Panc1 (cell line): Measurements from ENCODE around the gene COG3. TPM values are rescaled to one million over a fixed set of nuclear protein-coding genes. Genes with fewer than 3 reads are reported as not detected.

Source experiments
- ATAC-seq: fragments of 200-7000 bp; cut with Tn5 transposase; 2 replicates; pipeline ENCODE4 v1.9.1; 2020; ENCODE audit warnings: mild to moderate bottlenecking, moderate library complexity
- BruUV-seq: library from RNA; stranded (reverse); fragments of 400-500 nt; replicated peaks from 2 replicates; lab custom pipeline; 2021; lab: Mats Ljungman, UMichigan
- CTCF ChIA-PET: fragments of 300-600 bp; sonication (Branson Sonifier 250); formaldehyde crosslinking; loops from one replicate; lab custom pipeline; 2022; ENCODE audit warnings: antibody characterized with exemption; lab: Charles Lee
- POLR2A ChIA-PET: fragments of 300-600 bp; sonication (Branson Sonifier 250); formaldehyde crosslinking; loops from one replicate; lab custom pipeline; 2022; ENCODE audit warnings: antibody characterized with exemption; lab: Charles Lee
- DNase-seq: peaks from one replicate; pipeline ENCODE4 v3.0.0-alpha.2; 2010; ENCODE audit warnings: low read depth, low spot score
- H3K27ac ChIP-seq: 2 replicates; pipeline ENCODE4 v1.5.1; 2011; ENCODE audit warnings: mild to moderate bottlenecking, low read length, inconsistent platforms
- H3K27me3 ChIP-seq: fragments of 200-500 bp; sonication (Bioruptor generic); 2 replicates; pipeline ENCODE4 v1.6.0; 2014; ENCODE audit warnings: low read length, inconsistent platforms; ENCODE audit not compliant: control insufficient read depth, insufficient read depth
- H3K36me3 ChIP-seq: fragments of 200-500 bp; sonication (Bioruptor generic); 2 replicates; pipeline ENCODE4 v1.5.1; 2014; ENCODE audit warnings: inconsistent platforms, mild to moderate bottlenecking, low read length, moderate library complexity; ENCODE audit not compliant: control insufficient read depth, insufficient read depth
- H3K4me1 ChIP-seq: 2 replicates; pipeline ENCODE4 v1.5.1; 2011; ENCODE audit warnings: inconsistent platforms, mild to moderate bottlenecking, low read length, moderate library complexity; ENCODE audit not compliant: control insufficient read depth, insufficient read depth
- H3K4me3 ChIP-seq, 2 experiments: 2 replicates each; pipeline ENCODE4 v1.5.1; 2011 to 2012; ENCODE audit warnings: low read depth in 2 of 2, low read length in 2 of 2, mild to moderate bottlenecking in 2 of 2, inconsistent platforms in 1 of 2, moderate library complexity in 1 of 2
- H3K9me3 ChIP-seq: fragments of 200-500 bp; sonication (Bioruptor generic); 2 replicates; pipeline ENCODE4 v1.5.1; 2014; ENCODE audit warnings: low read depth, mild to moderate bottlenecking, inconsistent platforms, low read length, moderate library complexity; ENCODE audit not compliant: control insufficient read depth, insufficient read depth
- POLR2AphosphoS5 ChIP-seq: IDR thresholded peaks from 2 replicates; pipeline ENCODE4 v1.6.1; 2012; ENCODE audit warnings: mild to moderate bottlenecking, low read depth, low read length, moderate library complexity
- SIN3A ChIP-seq: IDR thresholded peaks from 2 replicates; pipeline ENCODE4 v1.6.1; 2012; ENCODE audit warnings: low read depth, mild to moderate bottlenecking, low read length, moderate library complexity, borderline replicate concordance; ENCODE audit not compliant: insufficient read depth
- TCF7L2 ChIP-seq: IDR thresholded peaks from 2 replicates; pipeline ENCODE4 v1.6.1; 2011; ENCODE audit warnings: mild to moderate bottlenecking, low read depth, low read length, inconsistent platforms
- in situ Hi-C: cut with HindIII; loops from 2 replicates; pipeline ENCODE4 v1.10.0; 2016; ENCODE audit warnings: low sequenced_read_pairs, low pct_unique_long_range_greater_than_20kb
- intact Hi-C: fragments of 100-400 bp; cut with micrococcal nuclease; formaldehyde crosslinking; loops from one replicate; pipeline ENCODE4 v1.10.0; 2022; ENCODE audit not compliant: unreplicated experiment
- total RNA-seq: library from RNA; stranded (reverse); gene quantifications from one replicate; pipeline ENCODE4 v1.2.1, GENCODE V29; 2021; ENCODE audit not compliant: unreplicated experiment
- TF ChIP-seq, protein P1 (sequence below), 2 experiments: IDR thresholded peaks; 2 replicates each; pipeline ENCODE4 v1.6.1; 2011 to 2012; ENCODE audit warnings: low read depth in 2 of 2, control low read depth in 1 of 2, low read length in 1 of 2, mild to moderate bottlenecking in 1 of 2, moderate library complexity in 1 of 2; ENCODE audit not compliant: insufficient read depth in 1 of 2
- TF ChIP-seq, protein P2 (sequence below): fragments of 450-650 bp; IDR thresholded peaks from 2 replicates; pipeline ENCODE4 v1.5.1; 2017; ENCODE audit warnings: mild to moderate bottlenecking

The COG3 gene
- total RNA-seq, 1 experiment from 2014 or later = 13.6 TPM

DNA sequence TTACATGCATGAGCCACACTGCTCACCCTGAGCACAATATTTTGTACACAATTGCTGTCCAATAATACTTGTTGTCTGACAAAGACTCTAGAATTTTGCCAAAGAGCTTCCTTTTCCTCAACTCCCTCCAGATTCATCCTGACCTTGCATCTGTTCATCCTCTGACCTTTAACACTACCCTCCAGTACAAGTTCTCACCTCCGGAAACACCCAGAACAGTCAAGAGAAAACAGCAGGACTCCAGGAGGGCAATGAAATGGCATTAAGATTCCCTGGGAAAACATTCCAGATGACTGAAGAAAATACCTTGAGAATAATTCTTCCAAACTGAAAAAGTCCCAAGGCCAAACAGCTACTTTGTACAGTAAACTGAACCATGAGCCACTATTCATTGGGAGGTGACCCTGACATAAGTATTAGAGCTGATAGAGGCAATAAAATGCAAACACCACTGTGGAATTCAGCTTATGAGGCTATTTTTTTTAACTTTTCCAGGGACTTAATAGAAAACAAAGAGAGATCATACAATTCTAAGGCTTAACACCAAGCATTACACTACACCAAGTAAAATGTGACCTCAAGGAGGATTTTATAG, 15.7 kb upstream of the COG3 start:
- no peaks in the 10 kb centered on the region for H3K27me3 ChIP-seq
- H3K36me3 ChIP-seq = no peaks in the 10 kb centered on the region
- intact Hi-C loops (no loop called here), in situ Hi-C loops (no loop called here)
- no peaks in the 10 kb centered on the region for H3K4me1 ChIP-seq
- H3K4me3 ChIP-seq = no peak overlapping the region
- H3K27ac ChIP-seq = no peak overlapping the region
- TF ChIP-seq, protein P1, sequence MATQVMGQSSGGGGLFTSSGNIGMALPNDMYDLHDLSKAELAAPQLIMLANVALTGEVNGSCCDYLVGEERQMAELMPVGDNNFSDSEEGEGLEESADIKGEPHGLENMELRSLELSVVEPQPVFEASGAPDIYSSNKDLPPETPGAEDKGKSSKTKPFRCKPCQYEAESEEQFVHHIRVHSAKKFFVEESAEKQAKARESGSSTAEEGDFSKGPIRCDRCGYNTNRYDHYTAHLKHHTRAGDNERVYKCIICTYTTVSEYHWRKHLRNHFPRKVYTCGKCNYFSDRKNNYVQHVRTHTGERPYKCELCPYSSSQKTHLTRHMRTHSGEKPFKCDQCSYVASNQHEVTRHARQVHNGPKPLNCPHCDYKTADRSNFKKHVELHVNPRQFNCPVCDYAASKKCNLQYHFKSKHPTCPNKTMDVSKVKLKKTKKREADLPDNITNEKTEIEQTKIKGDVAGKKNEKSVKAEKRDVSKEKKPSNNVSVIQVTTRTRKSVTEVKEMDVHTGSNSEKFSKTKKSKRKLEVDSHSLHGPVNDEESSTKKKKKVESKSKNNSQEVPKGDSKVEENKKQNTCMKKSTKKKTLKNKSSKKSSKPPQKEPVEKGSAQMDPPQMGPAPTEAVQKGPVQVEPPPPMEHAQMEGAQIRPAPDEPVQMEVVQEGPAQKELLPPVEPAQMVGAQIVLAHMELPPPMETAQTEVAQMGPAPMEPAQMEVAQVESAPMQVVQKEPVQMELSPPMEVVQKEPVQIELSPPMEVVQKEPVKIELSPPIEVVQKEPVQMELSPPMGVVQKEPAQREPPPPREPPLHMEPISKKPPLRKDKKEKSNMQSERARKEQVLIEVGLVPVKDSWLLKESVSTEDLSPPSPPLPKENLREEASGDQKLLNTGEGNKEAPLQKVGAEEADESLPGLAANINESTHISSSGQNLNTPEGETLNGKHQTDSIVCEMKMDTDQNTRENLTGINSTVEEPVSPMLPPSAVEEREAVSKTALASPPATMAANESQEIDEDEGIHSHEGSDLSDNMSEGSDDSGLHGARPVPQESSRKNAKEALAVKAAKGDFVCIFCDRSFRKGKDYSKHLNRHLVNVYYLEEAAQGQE (IDR thresholded peaks at IDR 0.05; ENCODE audit: insufficient read depth in 1 of 2, low read depth in 2 of 2, low read length in 1 of 2) = no peak
- TF ChIP-seq, protein P2, sequence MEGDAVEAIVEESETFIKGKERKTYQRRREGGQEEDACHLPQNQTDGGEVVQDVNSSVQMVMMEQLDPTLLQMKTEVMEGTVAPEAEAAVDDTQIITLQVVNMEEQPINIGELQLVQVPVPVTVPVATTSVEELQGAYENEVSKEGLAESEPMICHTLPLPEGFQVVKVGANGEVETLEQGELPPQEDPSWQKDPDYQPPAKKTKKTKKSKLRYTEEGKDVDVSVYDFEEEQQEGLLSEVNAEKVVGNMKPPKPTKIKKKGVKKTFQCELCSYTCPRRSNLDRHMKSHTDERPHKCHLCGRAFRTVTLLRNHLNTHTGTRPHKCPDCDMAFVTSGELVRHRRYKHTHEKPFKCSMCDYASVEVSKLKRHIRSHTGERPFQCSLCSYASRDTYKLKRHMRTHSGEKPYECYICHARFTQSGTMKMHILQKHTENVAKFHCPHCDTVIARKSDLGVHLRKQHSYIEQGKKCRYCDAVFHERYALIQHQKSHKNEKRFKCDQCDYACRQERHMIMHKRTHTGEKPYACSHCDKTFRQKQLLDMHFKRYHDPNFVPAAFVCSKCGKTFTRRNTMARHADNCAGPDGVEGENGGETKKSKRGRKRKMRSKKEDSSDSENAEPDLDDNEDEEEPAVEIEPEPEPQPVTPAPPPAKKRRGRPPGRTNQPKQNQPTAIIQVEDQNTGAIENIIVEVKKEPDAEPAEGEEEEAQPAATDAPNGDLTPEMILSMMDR = no peak
- TF ChIP-seq TCF7L2 (no peak), SIN3A (no peak), POLR2AphosphoS5 (no peak)
- ATAC-seq (no peak), DNase-seq (no peak)
- CTCF ChIA-PET = no interaction called here
- POLR2A ChIA-PET = interaction anchor here (0.6 to 0.7 kb wide), 2 partner anchors 18 to 639 kb away, joined by 3 to 4 read pairs; no protein-coding TSS in a partner anchor
- H3K9me3 ChIP-seq = no peaks in the 10 kb centered on the region
- BruUV-seq = no TSS peak

DNA sequence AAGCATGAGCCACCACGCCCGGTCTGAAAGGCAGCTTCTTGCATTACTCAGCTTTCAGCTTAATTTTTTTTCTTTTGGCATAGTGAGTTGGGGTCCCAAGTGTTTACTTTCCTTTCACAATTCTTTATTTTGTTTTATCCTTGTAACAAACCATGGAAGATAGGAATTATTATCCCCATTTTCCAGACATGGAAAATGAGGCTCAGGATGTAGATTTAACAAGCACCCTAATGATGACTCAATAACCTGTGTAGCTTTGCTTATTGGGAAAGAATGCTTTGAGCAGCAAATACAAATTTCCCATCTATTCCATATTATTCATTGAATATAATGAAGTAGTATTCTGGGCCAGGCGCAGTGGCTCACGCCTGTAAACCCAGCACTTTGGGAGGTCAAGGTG, 13.5 kb upstream of the COG3 start:
- intact Hi-C loops = no loop called here
- BruUV-seq = no TSS peak
- no peaks in the 10 kb centered on the region for H3K9me3 ChIP-seq
- no peak for DNase-seq
- TF ChIP-seq SIN3A = no peak
- no peak for TF ChIP-seq POLR2AphosphoS5
- TF ChIP-seq, protein P2 = no peak
- no peak for TF ChIP-seq TCF7L2
- TF ChIP-seq, protein P1 (IDR thresholded peaks at IDR 0.05; ENCODE audit: insufficient read depth in 1 of 2, low read depth in 2 of 2, low read length in 1 of 2) = no peak
- no peaks in the 10 kb centered on the region for H3K4me1 ChIP-seq
- no peak overlapping the region for H3K4me3 ChIP-seq
- H3K27ac ChIP-seq = no peak overlapping the region
- ATAC-seq = no peak
- H3K27me3 ChIP-seq = no peaks in the 10 kb centered on the region
- no peaks in the 10 kb centered on the region for H3K36me3 ChIP-seq
- CTCF ChIA-PET = no interaction called here
- in situ Hi-C loops = no loop called here
- POLR2A ChIA-PET = no interaction called here
